ENCODE results near the gene HES2.

The HES2 gene

DNA sequence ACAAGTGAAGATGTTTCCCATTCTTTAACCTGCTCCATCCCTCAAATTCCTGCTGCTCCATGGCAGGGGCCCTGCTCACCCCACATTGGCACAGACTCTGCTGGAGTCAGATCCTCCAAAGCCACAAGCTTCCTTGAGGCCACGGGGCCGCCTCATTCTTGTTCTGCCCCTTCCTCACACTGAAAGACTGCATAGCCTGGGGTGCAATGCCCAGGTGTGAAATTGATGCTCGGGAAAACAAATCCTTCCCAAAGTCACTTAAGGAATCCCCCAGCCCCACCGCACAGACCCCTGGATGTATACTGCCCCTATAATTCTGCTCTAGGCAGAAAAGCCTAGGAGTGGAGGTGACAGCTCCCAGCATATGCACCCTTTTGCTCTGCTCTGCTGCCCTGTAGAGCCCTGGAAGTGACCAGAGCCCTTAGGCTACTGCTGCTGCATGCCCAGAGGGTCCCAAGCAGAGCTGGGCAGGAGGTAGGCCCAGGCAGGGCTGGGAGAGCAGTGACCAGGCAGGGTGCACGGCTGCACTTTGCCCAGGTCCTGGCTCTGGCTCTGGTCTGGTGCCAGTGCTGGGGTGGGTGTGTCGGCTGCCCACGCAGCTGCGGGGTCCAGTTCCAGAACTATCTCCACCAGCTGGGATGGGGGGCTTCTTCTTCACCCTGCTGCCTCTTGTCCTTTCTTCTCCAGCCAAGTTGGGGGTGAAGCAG lies 1.6 kb downstream of the HES2 start:
- Histone ChIP-seq H3K9me3 (ENCODE audit: control insufficient read depth, low read length) (no peaks in the 10 kb centered on the region), H3K4me1 (ENCODE audit: control insufficient read depth, insufficient read depth, low read length, poor library complexity, severe bottlenecking) (peaks cover 24% of the 10 kb centered on the region), H3K27me3 (replicated peaks; ENCODE audit: control insufficient read depth, insufficient read depth, low read length, poor library complexity, severe bottlenecking) (peaks cover 58% of the 10 kb centered on the region), H3K27ac (ENCODE audit: insufficient read depth, low read length, poor library complexity, severe bottlenecking) (no peak overlapping the region), H3K4me3 (ENCODE audit: insufficient read depth, low read depth, low read length, poor library complexity, severe bottlenecking) (no peak overlapping the region), H3K36me3 (ENCODE audit: control insufficient read depth, insufficient read depth, low read length) (no peaks in the 10 kb centered on the region)
- no peak for DNase-seq

GRCh38 chr1:6416906-6417305 lies 2.8 kb downstream of the HES2 start:
- no peak for DNase-seq
- Histone ChIP-seq H3K27me3 (replicated peaks; ENCODE audit: control insufficient read depth, insufficient read depth, low read length, poor library complexity, severe bottlenecking) (peaks cover 58% of the 10 kb centered on the region), H3K27ac (ENCODE audit: insufficient read depth, low read length, poor library complexity, severe bottlenecking) (no peak overlapping the region), H3K4me1 (ENCODE audit: control insufficient read depth, insufficient read depth, low read length, poor library complexity, severe bottlenecking) (peaks cover 24% of the 10 kb centered on the region), H3K9me3 (ENCODE audit: control insufficient read depth, low read length) (no peaks in the 10 kb centered on the region), H3K36me3 (ENCODE audit: control insufficient read depth, insufficient read depth, low read length) (no peaks in the 10 kb centered on the region), H3K4me3 (ENCODE audit: insufficient read depth, low read depth, low read length, poor library complexity, severe bottlenecking) (no peak overlapping the region)

GRCh38 chr1:6416295-6416656 lies 3.4 kb downstream of the HES2 start:
- no peaks in the 10 kb centered on the region for H3K36me3 ChIP-seq (ENCODE audit: control insufficient read depth, insufficient read depth, low read length)
- H3K27ac ChIP-seq (ENCODE audit: insufficient read depth, low read length, poor library complexity, severe bottlenecking), result no peak overlapping the region
- H3K4me3 ChIP-seq (ENCODE audit: insufficient read depth, low read depth, low read length, poor library complexity, severe bottlenecking), result no peak overlapping the region
- no peak for DNase-seq
- no peaks in the 10 kb centered on the region for H3K9me3 ChIP-seq (ENCODE audit: control insufficient read depth, low read length)
- H3K4me1 ChIP-seq (ENCODE audit: control insufficient read depth, insufficient read depth, low read length, poor library complexity, severe bottlenecking), result peaks cover 24% of the 10 kb centered on the region
- H3K27me3 ChIP-seq (replicated peaks; ENCODE audit: control insufficient read depth, insufficient read depth, low read length, poor library complexity, severe bottlenecking), result peaks cover 56% of the 10 kb centered on the region

- no peak for DNase-seq
- no peak overlapping the region for H3K4me3 ChIP-seq (ENCODE audit: insufficient read depth, low read depth, low read length, poor library complexity, severe bottlenecking)
- no peak overlapping the region for H3K27ac ChIP-seq (ENCODE audit: insufficient read depth, low read length, poor library complexity, severe bottlenecking)
- H3K36me3 ChIP-seq (ENCODE audit: control insufficient read depth, insufficient read depth, low read length), result no peaks in the 10 kb centered on the region
- no peaks in the 10 kb centered on the region for H3K9me3 ChIP-seq (ENCODE audit: control insufficient read depth, low read length)
- peaks cover 19% of the 10 kb centered on the region for H3K4me1 ChIP-seq (ENCODE audit: control insufficient read depth, insufficient read depth, low read length, poor library complexity, severe bottlenecking)
- peaks cover 43% of the 10 kb centered on the region for H3K27me3 ChIP-seq (replicated peaks; ENCODE audit: control insufficient read depth, insufficient read depth, low read length, poor library complexity, severe bottlenecking)
Observed at GRCh38 chr1:6414881-6415626, 4.7 kb downstream of the HES2 start.

DNA sequence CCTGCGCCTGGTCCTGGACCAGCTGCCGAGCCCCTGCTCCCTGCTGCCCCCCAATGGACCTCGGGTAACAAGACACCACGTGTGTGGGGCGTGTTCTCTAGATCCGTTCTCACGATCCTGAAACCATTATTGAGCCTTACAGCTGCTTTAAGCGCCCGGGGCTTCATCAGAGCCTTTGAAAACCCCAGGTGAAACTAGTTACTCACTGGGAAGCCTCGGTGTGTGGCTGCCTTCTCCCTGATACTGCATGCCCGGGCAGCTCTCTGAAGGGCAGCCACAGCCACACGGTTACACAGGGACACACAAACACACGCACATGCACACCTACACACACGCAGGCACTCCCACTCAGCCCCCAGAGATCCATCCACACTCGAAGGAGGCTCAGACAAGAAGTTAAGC lies 5.3 kb downstream of the HES2 start:
- no peak overlapping the region for H3K4me3 ChIP-seq (ENCODE audit: insufficient read depth, low read depth, low read length, poor library complexity, severe bottlenecking)
- peaks cover 37% of the 10 kb centered on the region for H3K27me3 ChIP-seq (replicated peaks; ENCODE audit: control insufficient read depth, insufficient read depth, low read length, poor library complexity, severe bottlenecking)
- H3K27ac ChIP-seq (ENCODE audit: insufficient read depth, low read length, poor library complexity, severe bottlenecking), result no peak overlapping the region
- H3K36me3 ChIP-seq (ENCODE audit: control insufficient read depth, insufficient read depth, low read length), result no peaks in the 10 kb centered on the region
- peaks cover 12% of the 10 kb centered on the region for H3K4me1 ChIP-seq (ENCODE audit: control insufficient read depth, insufficient read depth, low read length, poor library complexity, severe bottlenecking)
- DNase-seq, result peak in 1 of 3 donors; percentile 12
- H3K9me3 ChIP-seq (ENCODE audit: control insufficient read depth, low read length), result no peaks in the 10 kb centered on the region

GRCh38 chr1:6412896-6413295 lies 6.8 kb downstream of the HES2 start:
- Histone ChIP-seq H3K9me3 (ENCODE audit: control insufficient read depth, low read length) (no peaks in the 10 kb centered on the region), H3K27ac (ENCODE audit: insufficient read depth, low read length, poor library complexity, severe bottlenecking) (no peak overlapping the region), H3K27me3 (replicated peaks; ENCODE audit: control insufficient read depth, insufficient read depth, low read length, poor library complexity, severe bottlenecking) (peaks cover 22% of the 10 kb centered on the region), H3K4me1 (ENCODE audit: control insufficient read depth, insufficient read depth, low read length, poor library complexity, severe bottlenecking) (no peaks in the 10 kb centered on the region), H3K36me3 (ENCODE audit: control insufficient read depth, insufficient read depth, low read length) (no peaks in the 10 kb centered on the region), H3K4me3 (ENCODE audit: insufficient read depth, low read depth, low read length, poor library complexity, severe bottlenecking) (no peak overlapping the region)
- no peak for DNase-seq

DNA sequence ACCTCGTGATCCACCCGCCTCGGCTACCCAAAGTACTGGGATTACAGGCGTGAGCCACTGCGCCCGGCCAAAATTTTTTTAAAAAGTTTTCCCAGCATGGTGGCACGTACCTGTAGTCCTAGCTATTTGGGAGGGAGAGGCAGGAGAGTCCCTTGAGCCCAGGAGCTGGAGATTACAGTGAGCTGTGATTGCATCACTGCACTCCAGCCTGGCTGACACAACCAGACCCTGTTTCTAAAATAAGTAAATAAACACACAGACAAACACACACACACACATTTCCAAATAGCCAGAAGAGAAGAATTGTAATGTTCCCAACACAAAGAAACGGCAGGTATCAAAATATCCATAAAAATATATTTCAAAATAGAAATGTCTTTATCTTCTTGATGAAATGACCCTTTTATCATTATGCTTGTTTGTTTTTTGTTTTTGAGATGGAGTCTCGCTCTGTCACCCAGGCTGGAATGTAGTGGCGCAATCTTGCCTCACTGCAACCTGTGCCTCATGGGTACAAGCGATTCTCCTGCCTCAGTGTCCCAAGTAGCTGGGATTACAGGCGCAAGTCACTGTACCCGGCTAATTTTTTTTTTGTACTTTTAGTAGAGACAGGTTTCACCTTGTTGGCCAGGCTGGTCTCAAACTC lies 9.3 kb downstream of the HES2 start:
- Histone ChIP-seq H3K9me3 (ENCODE audit: control insufficient read depth, low read length) (no peaks in the 10 kb centered on the region), H3K4me1 (ENCODE audit: control insufficient read depth, insufficient read depth, low read length, poor library complexity, severe bottlenecking) (no peaks in the 10 kb centered on the region), H3K27ac (ENCODE audit: insufficient read depth, low read length, poor library complexity, severe bottlenecking) (no peak overlapping the region), H3K27me3 (replicated peaks; ENCODE audit: control insufficient read depth, insufficient read depth, low read length, poor library complexity, severe bottlenecking) (no peaks in the 10 kb centered on the region), H3K4me3 (ENCODE audit: insufficient read depth, low read depth, low read length, poor library complexity, severe bottlenecking) (no peak overlapping the region), H3K36me3 (ENCODE audit: control insufficient read depth, insufficient read depth, low read length) (no peaks in the 10 kb centered on the region)
- DNase-seq, result no peak

GRCh38 chr1:6409733-6410132 lies 10.0 kb downstream of the HES2 start:
- no peaks in the 10 kb centered on the region for H3K27me3 ChIP-seq (replicated peaks; ENCODE audit: control insufficient read depth, insufficient read depth, low read length, poor library complexity, severe bottlenecking)
- no peaks in the 10 kb centered on the region for H3K4me1 ChIP-seq (ENCODE audit: control insufficient read depth, insufficient read depth, low read length, poor library complexity, severe bottlenecking)
- H3K4me3 ChIP-seq (ENCODE audit: insufficient read depth, low read depth, low read length, poor library complexity, severe bottlenecking), result no peak overlapping the region
- H3K27ac ChIP-seq (ENCODE audit: insufficient read depth, low read length, poor library complexity, severe bottlenecking), result no peak overlapping the region
- H3K9me3 ChIP-seq (ENCODE audit: control insufficient read depth, low read length), result no peaks in the 10 kb centered on the region
- DNase-seq, result no peak
- H3K36me3 ChIP-seq (ENCODE audit: control insufficient read depth, insufficient read depth, low read length), result no peaks in the 10 kb centered on the region

DNA sequence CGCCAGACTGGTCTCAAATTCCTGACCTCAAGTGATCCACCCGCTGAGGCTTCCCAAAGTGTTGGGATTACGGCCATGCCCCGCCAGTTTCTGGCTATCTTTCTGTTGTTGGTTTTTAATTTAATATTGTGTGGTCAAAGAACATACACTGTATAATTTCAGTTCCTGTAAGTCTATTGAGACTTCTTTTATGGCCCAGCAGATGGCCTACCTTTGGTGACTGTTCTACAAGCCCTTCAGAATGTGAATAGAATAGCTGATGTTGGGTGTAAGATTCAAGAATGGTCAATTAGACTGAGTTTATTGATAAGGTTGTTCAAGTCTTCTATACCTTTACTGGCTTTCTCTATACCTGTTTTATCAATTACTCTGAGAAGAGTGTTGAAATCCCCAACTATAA lies 10.7 kb downstream of the HES2 start:
- no peak for DNase-seq
- H3K27me3 ChIP-seq (replicated peaks; ENCODE audit: control insufficient read depth, insufficient read depth, low read length, poor library complexity, severe bottlenecking), result no peaks in the 10 kb centered on the region
- H3K36me3 ChIP-seq (ENCODE audit: control insufficient read depth, insufficient read depth, low read length), result no peaks in the 10 kb centered on the region
- H3K4me3 ChIP-seq (ENCODE audit: insufficient read depth, low read depth, low read length, poor library complexity, severe bottlenecking), result no peak overlapping the region
- H3K9me3 ChIP-seq (ENCODE audit: control insufficient read depth, low read length), result no peaks in the 10 kb centered on the region
- H3K4me1 ChIP-seq (ENCODE audit: control insufficient read depth, insufficient read depth, low read length, poor library complexity, severe bottlenecking), result no peaks in the 10 kb centered on the region
- no peak overlapping the region for H3K27ac ChIP-seq (ENCODE audit: insufficient read depth, low read length, poor library complexity, severe bottlenecking)

- Histone ChIP-seq H3K36me3 (ENCODE audit: control insufficient read depth, insufficient read depth, low read length) (no peaks in the 10 kb centered on the region), H3K9me3 (ENCODE audit: control insufficient read depth, low read length) (no peaks in the 10 kb centered on the region), H3K27ac (ENCODE audit: insufficient read depth, low read length, poor library complexity, severe bottlenecking) (no peak overlapping the region), H3K4me1 (ENCODE audit: control insufficient read depth, insufficient read depth, low read length, poor library complexity, severe bottlenecking) (no peaks in the 10 kb centered on the region), H3K4me3 (ENCODE audit: insufficient read depth, low read depth, low read length, poor library complexity, severe bottlenecking) (no peak overlapping the region), H3K27me3 (replicated peaks; ENCODE audit: control insufficient read depth, insufficient read depth, low read length, poor library complexity, severe bottlenecking) (no peaks in the 10 kb centered on the region)
- no peak for DNase-seq
Observed at GRCh38 chr1:6408023-6408422, 11.7 kb downstream of the HES2 start.
